Glomerular endothelial cell (primary cell): Measurements from ENCODE around the gene S100B. TPM values are rescaled to one million over a fixed set of nuclear protein-coding genes. Genes with fewer than 3 reads are reported as not detected.

Source experiments
- total RNA-seq: library from RNA; depleted of rRNA; stranded (reverse); fragments of >200 nt; gene quantifications from 2 replicates; pipeline ENCODE4 v1.2.3, GENCODE V29; 2015

The S100B gene
- total RNA-seq, 1 donor from 2014 or later = not detected

Other genes starting within 250 kb of the S100B start
- gene DIP2A, start 146.2 kb downstream of the S100B start, total RNA-seq = 38.1 and 62.0 TPM in 2 replicates
- 112 and 133 TPM in 2 replicates for gene PRMT2, start 30.6 kb upstream of the S100B start, total RNA-seq